HPDE6-E6E7 (cell line): ENCODE results near the gene ARHGAP24.

ENCODE experiments used
- DNase-seq: peaks from one replicate; pipeline ENCODE4 v3.0.0; 2011; ENCODE audit warnings: missing footprints; ENCODE audit errors: extremely low spot score

The ARHGAP24 gene

DNA sequence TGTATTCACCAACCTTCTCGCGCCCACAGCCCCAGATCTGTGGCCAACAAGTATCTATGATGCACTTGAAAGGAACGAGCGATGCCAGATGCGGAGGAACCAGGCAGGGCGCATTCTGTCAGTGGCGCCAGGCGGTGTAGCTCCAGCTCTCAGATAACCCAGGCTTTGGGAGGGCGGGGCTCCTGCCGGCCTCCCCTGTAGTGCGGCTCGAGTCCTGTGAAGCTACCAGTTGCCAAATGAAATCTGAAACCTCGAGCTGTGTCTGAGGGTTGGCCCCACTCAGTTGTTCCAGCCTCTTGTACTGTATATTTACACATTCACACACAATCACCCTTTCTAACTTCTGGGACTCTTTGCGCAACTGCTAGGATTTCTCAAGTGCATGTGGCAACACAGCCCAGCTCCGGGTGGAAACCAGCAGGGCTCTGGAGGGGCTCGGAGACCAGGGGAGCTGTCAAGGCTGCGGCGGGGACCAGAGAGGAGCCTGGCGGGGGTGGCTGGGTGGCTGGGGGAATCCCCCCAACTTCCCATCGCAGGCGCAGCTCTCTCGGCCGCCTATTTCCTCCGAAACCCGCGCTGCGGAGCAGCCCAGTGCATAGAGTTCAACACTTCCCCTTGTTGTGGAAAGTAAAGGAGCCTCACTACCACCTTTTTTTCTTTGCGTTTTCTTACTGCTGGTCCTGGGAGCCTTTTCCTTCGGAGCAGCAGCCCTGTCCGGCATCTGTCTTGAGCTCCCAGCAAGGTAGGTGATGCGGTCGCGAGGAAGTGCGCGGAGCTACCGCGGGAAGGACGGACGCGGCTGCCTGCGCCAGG, at the start of gene ARHGAP24:
Gene ARHGAP24 (plus strand): TSS at position 333 of the 813 bp plus-strand sequence.
- DNase-seq: peak; percentile 84

DNA sequence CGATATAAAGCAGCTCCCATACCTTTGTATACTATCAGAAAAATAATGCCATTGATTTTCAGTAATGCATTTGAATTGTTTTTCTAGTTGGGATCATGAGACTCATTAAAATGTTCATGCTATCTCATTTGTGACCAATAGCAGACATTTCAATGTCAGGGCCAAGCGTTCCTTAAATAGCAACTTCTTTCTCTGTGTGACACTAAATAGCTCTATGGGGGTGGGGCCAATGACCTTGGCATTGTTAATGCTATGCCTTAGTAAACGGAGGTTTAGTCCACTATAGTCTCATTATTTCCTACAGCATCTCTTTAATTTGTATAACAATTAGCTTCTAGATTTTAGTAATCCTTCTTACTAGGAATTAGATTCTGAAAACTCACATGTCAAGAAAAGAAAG, 48.6 kb upstream of the ARHGAP24 start:
- no peak for DNase-seq

DNA sequence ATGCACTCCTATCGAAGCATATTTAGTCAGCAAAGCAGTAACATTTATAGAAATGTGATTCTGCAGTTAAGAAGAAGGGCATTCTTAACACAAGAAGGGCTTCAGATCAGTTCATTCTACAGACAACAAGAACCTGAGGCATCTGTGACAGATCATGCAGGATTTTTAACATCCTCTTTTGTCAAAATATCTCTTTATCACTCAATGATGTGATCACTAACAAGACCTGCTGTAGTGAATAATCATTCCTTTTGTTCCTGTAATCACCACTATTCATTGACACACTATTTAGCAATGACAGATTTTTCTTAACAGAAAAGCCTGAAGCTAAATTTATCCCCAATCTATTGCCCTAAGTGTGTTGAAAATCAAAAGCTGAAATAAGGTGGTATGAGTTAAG, 47.8 kb upstream of the ARHGAP24 start:
- DNase-seq: no peak

DNA sequence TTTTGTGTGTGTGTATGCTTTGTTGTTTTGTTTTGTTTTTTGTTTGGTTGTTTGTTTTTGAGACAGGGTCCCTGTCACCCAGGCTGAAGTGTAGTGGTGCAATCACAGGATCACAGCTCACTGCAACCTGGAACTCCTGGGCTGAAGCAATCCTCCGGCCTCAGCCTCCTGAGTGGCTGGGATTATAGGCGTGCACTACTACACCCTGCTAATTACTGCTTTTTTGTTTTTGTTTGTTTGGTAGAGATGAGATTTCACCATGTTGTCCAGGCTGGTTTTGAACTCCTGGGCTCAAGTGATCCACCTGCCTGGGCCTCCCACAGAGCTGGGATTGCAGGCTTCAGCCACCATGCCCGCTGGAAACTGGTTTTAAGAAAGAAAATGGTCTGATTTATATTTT, 44.7 kb upstream of the ARHGAP24 start:
- no peak for DNase-seq

DNA sequence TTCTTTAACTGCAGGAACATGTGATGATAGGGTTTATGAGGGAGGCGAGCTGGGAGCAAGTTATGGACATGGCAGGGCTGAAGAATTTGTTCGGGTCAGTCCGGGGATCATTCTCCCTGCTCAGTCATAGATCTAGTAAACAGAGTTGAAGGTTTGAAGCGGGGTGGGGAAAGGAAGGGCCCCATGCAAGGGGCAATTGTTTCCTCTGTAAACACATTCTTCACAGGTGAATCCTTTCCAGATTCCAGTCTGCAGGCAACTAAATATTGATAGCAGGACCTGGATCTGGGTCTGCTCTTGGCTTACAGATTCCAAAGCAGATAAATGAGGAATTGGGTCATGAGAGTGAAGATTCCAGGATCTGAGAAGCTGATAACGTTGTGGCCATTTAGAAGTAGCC, 44.3 kb upstream of the ARHGAP24 start:
- no peak for DNase-seq

DNA sequence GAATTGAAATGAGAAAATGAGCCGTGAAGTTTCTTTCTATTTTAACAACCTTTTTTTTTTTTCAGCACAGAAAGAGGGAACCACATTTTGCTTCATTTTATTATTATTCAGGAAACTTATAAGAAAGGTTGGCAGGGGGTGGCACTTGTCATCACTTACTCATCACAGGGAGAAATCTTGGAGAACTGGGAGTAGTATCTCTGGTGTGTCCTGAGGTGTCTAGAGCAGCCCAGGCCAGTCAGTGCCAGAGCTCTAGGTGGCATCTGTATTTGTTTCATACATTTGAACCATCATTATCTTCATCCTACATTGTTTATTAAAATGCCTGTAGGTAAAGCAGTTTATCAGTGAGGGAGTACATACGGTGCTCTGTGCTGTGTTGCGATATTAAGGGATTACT, 43.8 kb upstream of the ARHGAP24 start:
- DNase-seq: no peak

DNA sequence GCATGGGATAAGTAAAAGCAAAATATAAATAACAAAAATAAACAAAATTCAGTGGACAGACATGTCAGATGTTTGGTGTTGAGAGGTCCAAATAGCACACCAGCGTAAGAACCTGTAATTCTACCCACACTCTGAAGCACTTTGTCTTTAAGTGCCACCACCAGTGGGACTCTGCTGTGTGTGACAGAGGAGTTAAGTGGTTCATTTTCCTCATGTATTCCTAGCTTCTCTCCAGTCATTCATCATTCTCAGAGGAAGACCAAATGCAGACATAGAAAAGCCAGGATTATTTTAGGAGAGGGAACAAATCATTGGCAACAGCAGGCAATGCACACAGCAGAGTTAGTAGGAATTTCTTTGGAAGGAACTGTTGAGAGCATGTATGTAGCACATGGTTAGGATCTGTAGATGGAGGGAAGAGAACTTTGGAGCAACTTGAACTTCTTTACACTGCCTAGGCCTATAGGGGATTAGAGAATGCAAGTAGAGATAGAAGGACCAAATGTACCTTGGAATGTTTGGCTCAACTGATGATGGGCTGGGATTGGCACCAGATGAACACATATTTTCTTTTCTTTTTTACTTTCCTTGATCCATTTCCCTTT, 43.0 kb upstream of the ARHGAP24 start:
- no peak for DNase-seq

DNA sequence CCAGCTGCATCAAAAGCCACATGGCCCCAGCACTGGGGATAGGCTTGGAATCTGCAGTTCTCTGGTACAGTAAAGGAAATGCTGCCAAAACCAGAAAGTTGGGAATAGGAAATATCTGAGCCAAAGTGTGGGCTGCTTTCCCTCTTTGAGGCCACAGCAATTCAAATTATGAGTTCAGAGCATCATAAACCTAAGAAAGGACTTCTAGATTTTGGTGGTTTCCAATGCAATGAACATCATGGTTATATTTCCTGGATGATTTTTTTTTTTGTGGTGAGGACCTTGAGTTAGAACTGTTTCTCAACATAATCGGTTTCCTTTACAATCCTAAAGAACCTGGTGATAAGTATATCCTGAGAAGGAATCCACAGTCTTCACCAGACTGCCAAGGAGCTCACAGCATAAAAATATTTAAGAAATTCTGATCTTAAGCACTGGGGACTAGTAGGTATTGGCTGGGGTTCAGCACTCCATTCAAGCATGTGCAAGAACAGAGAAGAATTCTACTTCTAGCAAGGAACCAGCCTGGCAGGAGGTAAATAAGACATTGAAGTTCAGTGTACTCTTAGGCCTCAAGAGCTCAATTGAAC, 29.8 kb upstream of the ARHGAP24 start:
- no peak for DNase-seq

DNA sequence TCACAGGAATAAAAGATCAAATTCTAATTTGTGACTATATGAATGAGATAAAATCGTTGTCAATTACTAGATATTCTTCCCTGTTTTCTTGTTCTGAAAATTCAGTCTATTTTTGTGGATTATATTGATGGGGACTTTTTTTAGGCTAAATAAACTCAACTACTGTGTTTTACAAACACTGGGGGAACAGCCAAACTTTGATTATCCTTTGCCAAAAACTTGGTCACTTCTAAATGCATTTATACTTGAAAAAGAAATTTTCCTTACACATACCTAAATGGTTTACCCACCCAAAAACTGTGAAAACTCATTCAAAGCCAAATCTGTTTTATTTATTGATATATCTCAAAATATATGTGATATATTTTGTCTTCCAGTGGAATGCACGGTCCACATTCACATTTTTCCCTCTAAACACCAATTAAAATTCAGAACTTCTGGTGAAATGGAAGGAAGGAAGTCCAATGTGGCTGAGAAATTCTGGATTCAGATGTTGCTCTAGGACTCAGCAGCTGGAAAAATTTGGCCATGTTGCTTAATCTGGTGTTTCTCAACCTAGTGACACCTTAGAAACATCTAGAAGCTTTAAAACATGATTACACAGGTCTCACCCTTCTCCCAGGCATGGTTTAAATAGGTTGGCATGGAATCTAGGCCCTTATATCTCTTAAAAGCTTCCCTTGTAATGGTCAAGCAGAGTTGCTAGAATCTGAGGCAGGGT, 28.6 kb upstream of the ARHGAP24 start:
- no peak for DNase-seq

DNA sequence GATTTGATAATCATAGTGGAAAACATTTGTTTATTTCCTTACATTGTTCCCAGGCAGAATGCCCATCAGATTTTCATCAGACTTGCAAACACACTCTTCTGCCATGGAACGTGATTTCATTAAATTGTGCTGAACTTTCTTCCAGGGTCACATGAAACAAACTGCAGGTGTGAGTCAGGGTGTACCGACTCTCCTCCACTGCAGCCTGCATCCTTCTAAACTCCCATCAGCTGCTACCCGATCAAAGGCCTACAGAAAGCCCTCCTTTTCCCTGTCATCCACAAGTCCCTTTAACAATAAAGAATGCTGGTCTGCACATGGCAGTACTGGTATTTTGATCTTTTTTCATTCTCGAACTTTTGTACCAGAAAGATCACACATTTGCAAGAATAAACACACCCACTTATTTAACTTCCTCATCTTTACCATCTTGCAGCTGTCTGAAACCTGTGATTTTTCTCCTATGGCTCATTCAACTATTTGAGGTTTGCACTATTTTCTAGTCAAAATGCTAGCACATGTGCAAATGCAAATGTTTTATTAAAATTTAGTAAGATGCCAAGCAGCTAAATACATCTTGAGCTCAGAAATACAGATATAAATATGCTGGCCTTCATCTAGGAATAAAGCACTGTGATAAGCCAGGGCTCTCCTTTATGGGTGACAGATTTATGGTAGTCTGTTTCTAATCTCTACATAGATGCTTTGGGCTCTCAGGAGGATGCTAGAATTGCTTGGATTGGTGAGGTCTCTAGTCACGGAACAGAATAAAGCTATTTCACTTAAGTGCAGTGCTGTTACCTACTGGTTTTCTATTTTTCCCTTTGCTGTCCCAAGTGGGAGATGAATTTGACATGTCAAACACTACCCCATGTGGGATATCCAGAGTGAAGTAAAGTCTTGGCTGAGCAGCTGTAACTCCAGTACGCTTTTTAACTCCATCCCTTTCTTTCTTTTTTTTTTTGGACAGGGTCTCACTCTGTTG, 25.8 kb upstream of the ARHGAP24 start:
- DNase-seq: no peak

DNA sequence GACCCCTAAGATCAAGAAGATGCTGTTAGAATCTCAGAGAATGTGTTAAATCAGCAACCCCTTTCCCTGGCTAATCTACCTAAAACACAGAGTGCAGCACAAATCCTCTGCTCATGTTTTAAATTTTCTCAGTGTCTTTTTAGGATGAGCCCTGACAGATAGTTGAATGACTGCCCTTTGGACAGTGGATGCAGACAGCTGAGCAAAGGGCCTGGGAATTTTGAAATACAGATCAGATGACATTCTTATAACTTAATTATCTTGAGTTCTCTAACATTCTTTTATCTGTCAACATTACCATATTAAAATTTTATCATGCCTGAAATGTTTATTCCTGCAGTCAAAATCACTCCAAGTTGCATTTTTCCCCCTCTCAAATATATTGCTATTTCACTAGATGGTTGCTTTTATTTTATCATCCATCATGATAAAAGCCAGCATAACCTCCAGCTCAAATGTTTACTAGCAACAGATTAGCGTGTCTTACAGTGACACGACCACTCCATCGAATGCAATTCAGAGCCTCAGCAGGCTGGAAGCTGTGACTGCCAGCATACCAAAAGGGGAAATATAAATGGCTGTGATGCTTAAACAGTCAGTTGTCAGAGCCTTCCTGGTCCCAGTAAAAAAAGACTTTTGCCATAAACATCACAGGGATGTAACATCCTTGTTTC, 22.8 kb upstream of the ARHGAP24 start:
- no peak for DNase-seq

DNA sequence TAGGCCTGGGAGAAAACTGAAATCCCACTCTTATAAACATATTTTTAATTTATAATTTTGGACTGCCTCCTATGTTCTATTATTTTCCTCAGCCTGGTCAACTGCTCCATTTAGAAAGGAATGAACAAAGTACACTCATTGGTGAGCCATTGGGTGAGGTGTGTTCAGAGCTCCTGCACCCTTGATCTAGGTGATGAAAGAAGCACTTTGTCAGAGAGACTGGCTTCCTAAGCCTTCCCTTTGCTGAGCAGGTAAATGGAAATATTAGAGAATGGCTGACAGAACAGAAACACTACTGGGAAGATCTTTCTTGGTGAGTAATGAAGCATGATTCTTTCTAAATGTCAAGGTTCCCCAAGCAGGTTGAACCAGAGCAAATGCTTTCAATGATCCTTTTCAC, 19.0 kb upstream of the ARHGAP24 start:
- no peak for DNase-seq

DNA sequence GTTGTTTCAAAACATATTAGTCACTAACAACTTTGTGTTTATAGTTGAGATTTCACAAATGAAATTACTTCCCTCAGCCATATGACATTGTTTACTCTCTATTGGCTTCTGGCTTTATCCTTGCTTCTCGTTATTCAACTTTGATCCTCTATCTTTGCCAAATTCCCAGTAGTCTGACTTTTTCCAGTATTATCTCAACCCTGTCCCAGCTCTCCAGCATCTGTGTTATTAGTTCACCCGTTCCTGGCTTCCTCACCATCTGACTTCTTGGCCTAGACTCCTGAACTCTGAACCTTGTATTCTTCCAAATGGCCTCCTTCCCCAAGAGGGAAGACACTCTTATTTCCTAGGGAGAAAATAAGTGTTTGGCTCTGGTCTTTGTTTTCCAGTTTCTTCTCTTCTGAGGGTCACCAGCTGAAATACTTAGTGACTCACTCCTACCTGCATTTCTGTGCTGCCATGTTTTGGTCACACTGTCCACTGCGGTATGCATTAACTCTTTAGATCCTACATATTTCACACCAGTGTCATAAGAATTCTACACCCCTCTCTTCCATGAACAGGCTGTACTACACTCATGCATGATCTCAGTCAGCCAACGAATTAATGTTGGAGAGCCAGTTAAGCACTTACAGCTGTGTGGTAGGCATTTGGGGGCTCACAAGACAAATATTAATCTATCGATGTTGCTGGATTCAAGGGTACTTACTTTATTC, 17.0 kb upstream of the ARHGAP24 start:
- no peak for DNase-seq

DNA sequence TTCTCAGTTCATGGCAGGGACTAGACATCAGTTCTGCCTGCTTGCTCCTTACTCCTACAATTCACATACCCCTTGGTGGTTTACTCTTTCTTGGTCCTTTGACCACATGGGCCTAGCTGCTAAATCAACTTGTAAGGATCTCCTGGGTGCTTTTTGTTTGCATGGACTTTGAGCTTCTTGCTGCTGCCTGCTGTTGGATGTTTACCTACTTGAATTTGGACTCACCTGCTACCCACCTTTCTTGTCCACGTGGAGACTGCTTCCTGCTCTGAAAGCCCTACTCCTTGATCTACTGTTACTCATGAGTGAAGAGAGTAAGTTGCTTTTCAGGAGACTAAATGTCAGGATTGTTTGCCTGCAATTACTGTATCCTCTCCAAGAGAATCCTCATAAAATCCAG, 15.2 kb upstream of the ARHGAP24 start:
- no peak for DNase-seq

DNA sequence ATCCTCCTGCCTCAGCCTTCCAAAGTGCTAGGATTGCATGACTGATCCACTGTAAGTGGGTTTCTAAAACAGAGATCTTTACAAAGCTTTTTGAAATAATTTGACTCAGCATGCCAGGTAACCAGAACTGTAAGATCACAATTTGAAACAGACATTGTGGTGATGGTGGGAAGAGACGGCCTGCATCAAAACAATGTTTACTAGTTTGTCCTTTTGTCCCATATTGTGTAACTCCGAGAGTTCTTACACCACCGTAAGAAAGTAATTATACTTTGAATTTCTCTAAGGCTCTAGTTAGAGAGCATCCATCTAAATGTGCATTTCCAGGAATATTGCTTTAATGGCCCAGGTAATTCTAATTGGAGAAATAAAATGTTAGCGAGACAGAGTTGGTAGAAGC, 594 bp upstream of the ARHGAP24 start:
- no peak for DNase-seq

DNA sequence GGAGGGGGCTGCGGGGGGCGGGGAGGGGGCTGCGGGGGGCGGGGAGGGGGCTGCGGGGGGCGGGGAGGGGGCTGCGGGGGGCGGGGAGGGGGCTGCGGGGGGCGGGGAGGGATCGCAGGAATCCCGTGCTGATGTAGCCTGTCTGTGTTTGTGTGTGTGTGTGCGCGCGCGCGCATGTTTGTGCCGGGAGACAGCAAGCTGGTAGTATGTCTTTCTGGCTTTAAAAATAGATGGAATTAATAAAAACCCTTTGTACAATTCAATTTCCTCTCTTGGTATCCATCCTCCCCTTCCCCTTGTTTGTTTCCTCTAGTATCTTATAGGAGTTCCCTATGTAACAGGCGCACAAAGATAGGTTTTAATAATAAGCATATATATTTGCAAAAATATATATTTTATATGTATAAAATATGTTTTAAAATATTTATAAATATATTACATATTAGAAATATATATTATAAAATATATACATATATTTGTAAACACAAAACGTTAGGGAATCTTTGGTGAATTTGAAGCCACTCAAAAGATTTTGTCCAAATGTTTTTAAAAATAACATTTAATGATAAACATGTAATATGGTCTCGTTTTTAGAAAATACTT, 782 bp downstream of the ARHGAP24 start:
- no peak for DNase-seq

DNA sequence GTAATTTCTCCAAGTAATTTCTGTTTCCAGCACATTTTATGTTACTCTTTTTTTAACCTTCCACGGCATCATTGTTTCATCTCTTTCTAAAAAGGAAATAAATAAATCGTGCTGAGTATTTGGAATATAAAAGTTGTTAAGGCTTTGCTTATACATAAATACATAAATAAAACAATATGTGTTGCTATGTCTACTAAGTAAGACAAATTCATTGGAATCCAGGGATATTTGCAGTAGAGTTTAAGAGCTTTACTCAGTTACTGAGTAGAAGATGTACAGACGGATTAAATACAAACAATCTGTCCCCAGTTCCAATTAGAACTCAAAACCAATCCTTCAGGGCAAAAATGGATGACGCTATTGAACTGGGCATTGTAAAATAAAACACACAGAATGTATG, 1.4 kb downstream of the ARHGAP24 start:
- no peak for DNase-seq

DNA sequence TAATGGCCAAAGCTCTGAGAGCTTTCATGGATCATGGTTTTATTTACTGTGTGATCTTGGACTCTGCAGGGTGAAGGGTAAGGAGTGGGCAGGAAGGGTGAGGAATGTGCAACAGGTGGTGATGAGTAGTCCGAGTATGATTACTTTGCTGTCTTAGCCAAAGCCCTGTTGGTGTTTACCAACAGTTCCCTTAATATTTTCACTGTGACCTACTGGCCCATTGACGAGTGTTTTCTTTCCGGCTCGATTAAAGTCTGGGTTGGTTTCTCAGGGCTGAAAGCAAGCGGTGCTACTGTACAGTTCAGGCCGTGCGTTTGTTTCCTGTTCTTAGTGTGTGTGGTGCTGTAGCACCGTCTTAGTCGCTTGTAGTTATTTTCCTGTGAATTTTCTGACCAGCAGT, 2.6 kb downstream of the ARHGAP24 start:
- no peak for DNase-seq

DNA sequence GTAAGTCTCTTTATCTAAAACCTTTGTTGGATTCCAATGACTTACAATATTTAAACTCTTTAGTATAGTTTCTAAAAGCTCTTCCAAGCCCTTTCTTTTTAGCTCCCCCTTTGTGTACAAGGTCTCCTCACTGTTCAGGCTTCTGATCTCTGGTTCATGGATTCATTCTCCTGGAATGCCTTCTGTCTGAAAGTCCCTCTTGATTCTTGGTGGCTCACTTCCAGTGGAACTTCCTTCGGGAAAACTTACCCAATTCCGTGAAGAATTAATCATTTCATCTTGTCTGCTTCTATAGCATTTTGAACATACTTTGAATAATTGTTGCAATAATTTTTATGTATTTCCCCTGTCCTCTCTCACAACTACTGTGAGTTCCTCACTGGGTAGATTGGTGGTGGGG, 3.6 kb downstream of the ARHGAP24 start:
- DNase-seq: no peak
